ENCODE measurements around the gene ADAMTS2. TPM values are rescaled to one million over a fixed set of nuclear protein-coding genes. Genes with fewer than 3 reads are reported as not detected.

Gene ADAMTS2
- total RNA-seq, 1 donor from 2014 or later = 23.5 TPM

- peaks cover 13% of the 10 kb centered on the region for H3K27me3 Mint-ChIP-seq (ENCODE audit: unreplicated experiment)
- peaks cover 17% of the 10 kb centered on the region for H3K4me1 Mint-ChIP-seq (ENCODE audit: low read depth, unreplicated experiment)
- no peak overlapping the region for H3K4me3 Mint-ChIP-seq (ENCODE audit: unreplicated experiment)
- no peaks in the 10 kb centered on the region for H3K36me3 Mint-ChIP-seq (ENCODE audit: unreplicated experiment)
- H3K27ac Mint-ChIP-seq (ENCODE audit: unreplicated experiment) = no peak overlapping the region
- H3K9me3 Mint-ChIP-seq (ENCODE audit: unreplicated experiment) = peaks cover 15% of the 10 kb centered on the region
- no peak for TF ChIP-seq CTCF (IDR thresholded peaks at IDR 0.05; ENCODE audit: partially characterized antibody, unreplicated experiment)
- no peak for DNase-seq
Observed at GRCh38 chr5:179153341-179153901, 191.8 kb downstream of the ADAMTS2 start.

- no peak overlapping the region for H3K4me3 Mint-ChIP-seq (ENCODE audit: unreplicated experiment)
- H3K27ac Mint-ChIP-seq (ENCODE audit: unreplicated experiment) = no peak overlapping the region
- TF ChIP-seq CTCF (IDR thresholded peaks at IDR 0.05; ENCODE audit: partially characterized antibody, unreplicated experiment) = no peak
- H3K4me1 Mint-ChIP-seq (ENCODE audit: low read depth, unreplicated experiment) = peaks cover 17% of the 10 kb centered on the region
- no peak for DNase-seq
- peaks cover 13% of the 10 kb centered on the region for H3K27me3 Mint-ChIP-seq (ENCODE audit: unreplicated experiment)
- no peaks in the 10 kb centered on the region for H3K36me3 Mint-ChIP-seq (ENCODE audit: unreplicated experiment)
- H3K9me3 Mint-ChIP-seq (ENCODE audit: unreplicated experiment) = peaks cover 15% of the 10 kb centered on the region
Observed at GRCh38 chr5:179152941-179153340, 192.3 kb downstream of the ADAMTS2 start.

- no peak for TF ChIP-seq CTCF (IDR thresholded peaks at IDR 0.05; ENCODE audit: partially characterized antibody, unreplicated experiment)
- peaks cover 20% of the 10 kb centered on the region for H3K4me1 Mint-ChIP-seq (ENCODE audit: low read depth, unreplicated experiment)
- peaks cover 16% of the 10 kb centered on the region for H3K27me3 Mint-ChIP-seq (ENCODE audit: unreplicated experiment)
- H3K36me3 Mint-ChIP-seq (ENCODE audit: unreplicated experiment) = no peaks in the 10 kb centered on the region
- H3K9me3 Mint-ChIP-seq (ENCODE audit: unreplicated experiment) = peaks cover 16% of the 10 kb centered on the region
- DNase-seq = no peak
- no peak overlapping the region for H3K27ac Mint-ChIP-seq (ENCODE audit: unreplicated experiment)
- no peak overlapping the region for H3K4me3 Mint-ChIP-seq (ENCODE audit: unreplicated experiment)
Observed at GRCh38 chr5:179152144-179152895, 192.9 kb downstream of the ADAMTS2 start.

- TF ChIP-seq CTCF (IDR thresholded peaks at IDR 0.05; ENCODE audit: partially characterized antibody, unreplicated experiment) = no peak
- Mint-ChIP-seq H3K27me3 (ENCODE audit: unreplicated experiment) (peaks cover 16% of the 10 kb centered on the region), H3K36me3 (ENCODE audit: unreplicated experiment) (no peaks in the 10 kb centered on the region), H3K4me3 (ENCODE audit: unreplicated experiment) (no peak overlapping the region), H3K9me3 (ENCODE audit: unreplicated experiment) (peaks cover 16% of the 10 kb centered on the region), H3K4me1 (ENCODE audit: low read depth, unreplicated experiment) (peaks cover 19% of the 10 kb centered on the region), H3K27ac (ENCODE audit: unreplicated experiment) (no peak overlapping the region)
- DNase-seq = no peak
Observed at GRCh38 chr5:179151286-179152118, 193.8 kb downstream of the ADAMTS2 start.

Data from glutamatergic neuron (in vitro differentiated cells).